GM21381 (cell line): ENCODE data around the gene L1CAM.
A peak's percentile ranks its signal among the peaks of the same experiment; 100 is the strongest.

Experiments
- ATAC-seq: cut with Tn5 transposase; IDR thresholded peaks from one replicate; pipeline ENCODE4 v1.9.1; 2021; ENCODE audit warnings: mild to moderate bottlenecking, moderate library complexity; ENCODE audit not compliant: unreplicated experiment

Gene L1CAM

GRCh38 chrX:153903991-153904957 lies 18.3 kb upstream of the L1CAM start, which contains the start of gene AVPR2:
Gene AVPR2 (plus strand): TSS chrX:153904673. CDS start chrX:153905146, 473 bp downstream.
- no peak for ATAC-seq

- no peak for ATAC-seq
Observed at GRCh38 chrX:153903238-153903980, 17.4 kb upstream of the L1CAM start.

GRCh38 chrX:153902385-153902784 lies 16.4 kb upstream of the L1CAM start:
- ATAC-seq = no peak

GRCh38 chrX:153901753-153902140 lies 15.8 kb upstream of the L1CAM start:
- ATAC-seq = no peak

GRCh38 chrX:153900831-153901752 lies 15.1 kb upstream of the L1CAM start:
- peak; percentile 61 for ATAC-seq

GRCh38 chrX:153897899-153898298 lies 11.9 kb upstream of the L1CAM start:
- ATAC-seq = no peak

GRCh38 chrX:153889123-153889522 lies 3.1 kb upstream of the L1CAM start:
- ATAC-seq = no peak

- ATAC-seq = no peak
Observed at GRCh38 chrX:153888344-153888743, 2.4 kb upstream of the L1CAM start.

- ATAC-seq = no peak
Observed at GRCh38 chrX:153887385-153887784, 1.4 kb upstream of the L1CAM start.

GRCh38 chrX:153886915-153887314 lies 942 bp upstream of the L1CAM start:
- no peak for ATAC-seq

GRCh38 chrX:153885208-153885787 lies 675 bp downstream of the L1CAM start:
- ATAC-seq = no peak

GRCh38 chrX:153884590-153884989 lies 1.4 kb downstream of the L1CAM start:
- no peak for ATAC-seq

GRCh38 chrX:153884136-153884535 lies 1.8 kb downstream of the L1CAM start:
- ATAC-seq = no peak

GRCh38 chrX:153883163-153883843 lies 2.7 kb downstream of the L1CAM start:
- ATAC-seq = no peak

GRCh38 chrX:153882557-153882956 lies 3.4 kb downstream of the L1CAM start:
- ATAC-seq = no peak

- ATAC-seq = no peak
Observed at GRCh38 chrX:153882086-153882498, 3.9 kb downstream of the L1CAM start.

GRCh38 chrX:153881281-153881680 lies 4.7 kb downstream of the L1CAM start:
- no peak for ATAC-seq

- ATAC-seq = no peak
Observed at GRCh38 chrX:153880440-153880815, 5.5 kb downstream of the L1CAM start.

GRCh38 chrX:153879741-153880439 lies 6.1 kb downstream of the L1CAM start:
- ATAC-seq = no peak
